OCI-LY1 (cell line): ENCODE measurements around the gene PPP2R3B.
"Not testable (repeated sequence)": the region's sequence is repeated elsewhere in the genome, so short reads cannot be mapped to it uniquely, and the experiment has no call there.

Source experiments
- H2AFZ ChIP-seq: fragments of 200-600 bp; sonication (generic), shearing (Covaris generic); 2 replicates; pipeline ENCODE4 v1.6.0; 2014; ENCODE audit warnings: antibody characterized with exemption, mild to moderate bottlenecking, low read length
- H3F3A ChIP-seq: fragments of 200-600 bp; sonication (generic), shearing (Covaris generic); 2 replicates; pipeline ENCODE4 v1.6.0; 2014; ENCODE audit warnings: mild to moderate bottlenecking, antibody characterized with exemption, low read length, moderate library complexity; ENCODE audit not compliant: insufficient read depth
- H3K27ac ChIP-seq: fragments of 200-600 bp; sonication (generic); 2 replicates; pipeline ENCODE4 v1.5.1; 2014; ENCODE audit warnings: low read length, mixed run types, mild to moderate bottlenecking, low read depth; ENCODE audit not compliant: poor library complexity, severe bottlenecking
- H3K27me3 ChIP-seq: fragments of 200-600 bp; sonication (generic); 2 replicates; pipeline ENCODE4 v1.6.0; 2014; ENCODE audit warnings: antibody characterized with exemption, mild to moderate bottlenecking, low read length, moderate library complexity; ENCODE audit not compliant: insufficient read depth
- H3K36me3 ChIP-seq: fragments of 200-600 bp; sonication (generic); 2 replicates; pipeline ENCODE4 v1.6.1; 2014; ENCODE audit warnings: mild to moderate bottlenecking, antibody characterized with exemption, low read length, moderate library complexity, mixed read lengths; ENCODE audit not compliant: insufficient read depth
- H3K4me1 ChIP-seq: fragments of 200-600 bp; sonication (generic); 2 replicates; pipeline ENCODE4 v1.5.1; 2014; ENCODE audit warnings: mild to moderate bottlenecking, low read length, moderate library complexity; ENCODE audit not compliant: insufficient read depth, severe bottlenecking
- H3K4me2 ChIP-seq: fragments of 200-600 bp; sonication (generic), shearing (Covaris generic); 2 replicates; pipeline ENCODE4 v1.6.1; 2014; ENCODE audit warnings: low read length
- H3K4me3 ChIP-seq: fragments of 200-600 bp; sonication (generic); 2 replicates; pipeline ENCODE4 v1.5.1; 2014; ENCODE audit warnings: low read length, low read depth, mild to moderate bottlenecking, mixed read lengths; ENCODE audit not compliant: poor library complexity, severe bottlenecking
- H3K79me2 ChIP-seq: fragments of 200-600 bp; shearing (Covaris generic); 2 replicates; pipeline ENCODE4 v1.6.1; 2016; ENCODE audit warnings: mixed run types, low read length, mixed read lengths; ENCODE audit not compliant: insufficient read depth
- H3K9ac ChIP-seq: fragments of 200-600 bp; sonication (generic), shearing (Covaris generic); 2 replicates; pipeline ENCODE4 v1.6.1; 2014; ENCODE audit warnings: mild to moderate bottlenecking, low read length, mixed read lengths
- H3K9me2 ChIP-seq: fragments of 200-600 bp; sonication (generic), shearing (Covaris generic); 2 replicates; pipeline ENCODE4 v1.6.1; 2014; ENCODE audit warnings: low read depth, mild to moderate bottlenecking, low read length, mixed read lengths
- H3K9me3 ChIP-seq: fragments of 200-600 bp; shearing (Covaris generic); 2 replicates; pipeline ENCODE4 v1.6.1; 2014; ENCODE audit warnings: low read length, mixed read lengths
- H4K20me1 ChIP-seq: fragments of 200-600 bp; sonication (generic), shearing (Covaris generic); 2 replicates; pipeline ENCODE4 v1.6.0; 2016; ENCODE audit warnings: mild to moderate bottlenecking, low read length; ENCODE audit not compliant: insufficient read depth
- EZH2 ChIP-seq: fragments of 200-600 bp; sonication (generic), shearing (Covaris generic); IDR thresholded peaks from 2 replicates; pipeline ENCODE4 v1.8.0; 2017; ENCODE audit warnings: borderline replicate concordance, mixed run types, mild to moderate bottlenecking, antibody characterized with exemption, low read length, moderate library complexity, mixed read lengths
- TF ChIP-seq, protein P1 (sequence below): fragments of 200-600 bp; sonication (generic), shearing (Covaris generic); IDR thresholded peaks from 2 replicates; pipeline ENCODE4 v1.5.1; 2017; ENCODE audit warnings: mild to moderate bottlenecking, antibody characterized with exemption, low read length, moderate library complexity, mixed read lengths

Gene PPP2R3B

DNA sequence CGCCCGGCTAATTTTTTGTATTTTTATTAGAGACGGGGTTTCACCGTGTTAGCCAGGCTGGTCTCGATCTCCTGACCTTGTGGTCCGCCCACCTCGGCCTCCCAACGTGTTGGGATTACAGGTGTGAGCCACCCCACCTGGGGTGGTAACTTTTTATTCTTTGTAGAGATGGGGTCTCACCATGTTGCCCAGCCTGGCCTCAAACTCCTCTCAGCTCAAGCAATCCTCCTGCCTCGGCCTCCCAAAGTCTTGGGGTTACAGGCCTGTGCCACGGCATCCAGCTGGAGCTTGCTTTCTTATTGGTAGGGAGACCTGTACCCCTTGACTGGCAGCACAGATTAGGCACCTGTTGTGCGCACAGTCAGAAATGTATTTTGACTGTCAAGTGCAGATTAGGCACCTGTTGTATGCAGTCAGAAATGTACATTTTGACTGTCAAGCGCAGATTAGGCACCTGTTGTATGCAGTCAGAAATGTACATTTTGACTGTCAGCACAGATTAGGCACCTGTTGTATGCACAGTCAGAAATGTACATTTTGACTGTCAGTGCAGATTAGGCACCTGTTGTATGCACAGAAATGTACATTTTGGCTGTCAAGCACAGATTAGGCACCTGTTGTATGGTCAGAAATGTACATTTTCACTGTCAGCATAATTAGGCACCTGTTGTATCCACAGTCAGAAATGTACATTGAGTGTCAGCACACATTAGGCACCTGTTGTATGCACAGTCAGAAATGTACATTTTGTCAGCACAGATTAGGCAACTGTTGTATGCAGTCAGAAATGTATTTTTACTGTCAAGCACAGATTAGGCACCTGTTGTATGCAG is 80.7 kb downstream of the PPP2R3B start:
- not testable (repeated sequence) for H3K4me3 ChIP-seq, H2AFZ ChIP-seq

DNA sequence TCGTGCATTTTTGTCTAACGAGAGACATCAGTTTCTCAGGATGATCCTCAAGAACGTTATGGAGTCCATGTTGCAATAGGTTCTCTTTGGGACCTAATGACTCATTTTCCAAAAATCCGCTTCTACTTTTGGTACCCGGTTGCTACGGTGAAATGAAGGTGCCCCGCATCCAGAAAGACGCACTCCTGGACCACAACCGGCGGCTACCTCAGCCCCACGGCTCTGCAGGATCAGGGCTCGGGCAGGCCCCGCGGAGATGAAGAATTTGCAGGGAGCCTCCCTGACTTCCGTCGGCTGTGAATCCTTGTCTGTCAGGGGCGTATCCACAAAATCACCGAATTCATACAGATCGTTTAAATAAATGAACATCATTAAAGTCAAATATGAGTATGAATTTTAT is 83.7 kb downstream of the PPP2R3B start:
- Histone ChIP-seq H3K36me3 (peaks cover 77% of the 10 kb centered on the region), H3F3A (peaks cover 4% of the 10 kb centered on the region; the same call in 1 of the 2 replicates), H4K20me1 (no peaks in the 10 kb centered on the region), H3K9me2 (no peaks in the 10 kb centered on the region), H2AFZ (no peak overlapping the region), H3K9ac (no peak overlapping the region), H3K4me2 (no peak overlapping the region), H3K4me1 (no peaks in the 10 kb centered on the region), H3K27me3 (no peaks in the 10 kb centered on the region), H3K27ac (no peak overlapping the region), H3K4me3 (no peak overlapping the region), H3K9me3 (no peaks in the 10 kb centered on the region), H3K79me2 (no peaks in the 10 kb centered on the region)
- TF ChIP-seq, protein P1, sequence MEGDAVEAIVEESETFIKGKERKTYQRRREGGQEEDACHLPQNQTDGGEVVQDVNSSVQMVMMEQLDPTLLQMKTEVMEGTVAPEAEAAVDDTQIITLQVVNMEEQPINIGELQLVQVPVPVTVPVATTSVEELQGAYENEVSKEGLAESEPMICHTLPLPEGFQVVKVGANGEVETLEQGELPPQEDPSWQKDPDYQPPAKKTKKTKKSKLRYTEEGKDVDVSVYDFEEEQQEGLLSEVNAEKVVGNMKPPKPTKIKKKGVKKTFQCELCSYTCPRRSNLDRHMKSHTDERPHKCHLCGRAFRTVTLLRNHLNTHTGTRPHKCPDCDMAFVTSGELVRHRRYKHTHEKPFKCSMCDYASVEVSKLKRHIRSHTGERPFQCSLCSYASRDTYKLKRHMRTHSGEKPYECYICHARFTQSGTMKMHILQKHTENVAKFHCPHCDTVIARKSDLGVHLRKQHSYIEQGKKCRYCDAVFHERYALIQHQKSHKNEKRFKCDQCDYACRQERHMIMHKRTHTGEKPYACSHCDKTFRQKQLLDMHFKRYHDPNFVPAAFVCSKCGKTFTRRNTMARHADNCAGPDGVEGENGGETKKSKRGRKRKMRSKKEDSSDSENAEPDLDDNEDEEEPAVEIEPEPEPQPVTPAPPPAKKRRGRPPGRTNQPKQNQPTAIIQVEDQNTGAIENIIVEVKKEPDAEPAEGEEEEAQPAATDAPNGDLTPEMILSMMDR, result no peak
- TF ChIP-seq EZH2, result no peak

More for the DNA sequence above, 80.7 kb downstream of the PPP2R3B start:
- not testable (repeated sequence) for H3F3A ChIP-seq, H3K4me2 ChIP-seq, H3K79me2 ChIP-seq, H3K4me1 ChIP-seq, H4K20me1 ChIP-seq, H3K9me3 ChIP-seq, H3K9me2 ChIP-seq, H3K27me3 ChIP-seq, H3K27ac ChIP-seq, H3K9ac ChIP-seq
- peaks cover 74% of the 10 kb centered on the region for H3K36me3 ChIP-seq

- Histone ChIP-seq H2AFZ (no peak overlapping the region), H3K27ac (no peak overlapping the region), H3K27me3 (no peaks in the 10 kb centered on the region), H3K9me3 (no peaks in the 10 kb centered on the region), H3K79me2 (no peaks in the 10 kb centered on the region), H3K9me2 (no peaks in the 10 kb centered on the region), H3K4me3 (no peak overlapping the region), H3F3A (no peaks in the 10 kb centered on the region), H3K9ac (no peak overlapping the region), H4K20me1 (no peaks in the 10 kb centered on the region), H3K36me3 (peaks cover 62% of the 10 kb centered on the region), H3K4me1 (no peaks in the 10 kb centered on the region), H3K4me2 (no peak overlapping the region)
- TF ChIP-seq, protein P1, result no peak
- no peak for TF ChIP-seq EZH2
These were observed 86.4 kb downstream of the PPP2R3B start for GRCh38 chrX:300334-300733.

DNA sequence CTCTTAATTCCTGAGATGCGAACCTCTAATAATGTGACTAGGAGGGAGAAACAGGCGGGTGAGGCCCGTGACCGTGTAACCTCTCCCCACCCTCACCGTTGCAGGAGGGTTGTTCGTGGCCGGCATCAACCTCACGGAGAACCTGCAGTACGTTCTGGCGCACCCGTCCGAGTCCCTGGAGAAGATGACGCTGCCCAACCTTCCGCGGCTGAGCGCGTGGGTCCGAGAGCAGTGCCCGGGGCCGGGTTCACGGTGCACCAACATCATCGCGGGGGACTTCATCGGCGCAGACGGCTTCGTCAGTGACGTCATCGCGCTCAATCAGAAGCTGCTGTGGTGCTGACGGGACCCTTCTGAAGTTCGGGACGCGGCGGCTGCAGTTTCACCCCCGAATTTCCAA is 87.7 kb downstream of the PPP2R3B start:
- Histone ChIP-seq H3K4me1 (no peaks in the 10 kb centered on the region), H3K9me3 (no peaks in the 10 kb centered on the region), H3K36me3 (peaks cover 56% of the 10 kb centered on the region), H3K79me2 (no peaks in the 10 kb centered on the region), H2AFZ (no peak overlapping the region), H3K9me2 (no peaks in the 10 kb centered on the region), H3K27me3 (no peaks in the 10 kb centered on the region), H4K20me1 (no peaks in the 10 kb centered on the region), H3K9ac (no peak overlapping the region), H3K27ac (no peak overlapping the region), H3K4me3 (no peak overlapping the region), H3F3A (no peaks in the 10 kb centered on the region), H3K4me2 (no peak overlapping the region)
- TF ChIP-seq EZH2, result no peak
- TF ChIP-seq, protein P1, result no peak
